Measurements from ENCODE around the gene NECTIN4.
A peak's percentile ranks its signal among the peaks of the same experiment; 100 is the strongest.
"Not testable (repeated sequence)": the region's sequence is repeated elsewhere in the genome, so short reads cannot be mapped to it uniquely, and the experiment has no call there.

The NECTIN4 gene

DNA sequence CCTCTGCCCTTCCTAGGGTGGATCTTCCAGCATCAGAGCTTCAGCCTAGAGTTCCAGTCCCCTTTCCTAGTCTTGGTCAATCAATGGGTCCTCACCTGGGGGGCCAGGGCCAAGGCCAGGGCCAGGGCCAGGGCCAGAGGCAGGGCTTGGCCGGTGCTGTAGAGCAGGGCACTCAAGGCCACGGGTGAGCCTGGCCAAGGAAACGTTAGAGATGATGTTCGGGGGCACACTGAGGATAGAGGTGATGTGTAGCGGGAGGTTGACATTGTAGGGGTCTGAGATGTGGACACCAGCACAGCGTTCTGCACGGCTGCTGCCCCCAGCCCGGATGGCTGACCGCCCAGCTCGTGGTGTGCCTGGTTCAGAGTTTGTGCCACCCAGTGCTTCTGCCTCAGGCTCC, 38.1 kb downstream of the NECTIN4 start:
- DNase-seq: no peak

DNA sequence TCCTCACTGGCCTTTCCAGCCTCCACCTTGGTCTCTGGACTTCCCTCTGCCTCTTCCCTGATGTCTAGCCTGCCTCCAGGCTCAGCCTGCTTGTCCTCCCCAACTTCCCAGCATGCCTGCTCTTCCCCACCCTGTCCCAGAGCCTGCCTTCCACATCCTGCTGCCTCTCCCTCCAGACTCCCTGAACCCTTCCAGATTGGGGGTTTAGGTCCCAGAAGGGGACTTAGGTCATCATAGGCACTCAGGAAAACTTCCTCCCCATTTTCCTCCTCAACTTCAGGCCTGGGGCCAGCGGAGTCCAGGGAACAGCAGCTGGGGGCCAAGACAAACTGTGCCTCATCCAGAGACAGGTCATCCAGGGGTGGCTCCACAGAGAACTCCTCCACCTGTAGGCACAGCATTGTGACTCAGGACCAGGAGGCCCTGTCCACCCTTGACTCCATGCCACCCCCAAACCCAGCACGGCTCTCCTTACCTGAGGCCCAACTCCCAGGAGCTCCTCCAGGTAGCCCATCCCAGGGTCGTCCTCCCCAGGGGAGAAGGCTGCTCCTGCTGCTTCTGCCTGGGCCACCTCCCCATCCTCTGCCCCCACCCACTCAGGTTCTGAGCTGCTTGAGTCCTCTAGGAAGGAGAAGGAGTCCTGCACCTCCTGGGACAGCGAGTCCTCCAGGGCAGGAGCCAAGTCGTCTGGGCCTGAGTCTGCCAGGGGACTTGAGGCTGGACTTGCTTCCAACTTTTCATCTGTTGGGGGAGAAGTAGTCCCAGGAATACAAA, 40.2 kb downstream of the NECTIN4 start:
- DNase-seq: no peak

DNA sequence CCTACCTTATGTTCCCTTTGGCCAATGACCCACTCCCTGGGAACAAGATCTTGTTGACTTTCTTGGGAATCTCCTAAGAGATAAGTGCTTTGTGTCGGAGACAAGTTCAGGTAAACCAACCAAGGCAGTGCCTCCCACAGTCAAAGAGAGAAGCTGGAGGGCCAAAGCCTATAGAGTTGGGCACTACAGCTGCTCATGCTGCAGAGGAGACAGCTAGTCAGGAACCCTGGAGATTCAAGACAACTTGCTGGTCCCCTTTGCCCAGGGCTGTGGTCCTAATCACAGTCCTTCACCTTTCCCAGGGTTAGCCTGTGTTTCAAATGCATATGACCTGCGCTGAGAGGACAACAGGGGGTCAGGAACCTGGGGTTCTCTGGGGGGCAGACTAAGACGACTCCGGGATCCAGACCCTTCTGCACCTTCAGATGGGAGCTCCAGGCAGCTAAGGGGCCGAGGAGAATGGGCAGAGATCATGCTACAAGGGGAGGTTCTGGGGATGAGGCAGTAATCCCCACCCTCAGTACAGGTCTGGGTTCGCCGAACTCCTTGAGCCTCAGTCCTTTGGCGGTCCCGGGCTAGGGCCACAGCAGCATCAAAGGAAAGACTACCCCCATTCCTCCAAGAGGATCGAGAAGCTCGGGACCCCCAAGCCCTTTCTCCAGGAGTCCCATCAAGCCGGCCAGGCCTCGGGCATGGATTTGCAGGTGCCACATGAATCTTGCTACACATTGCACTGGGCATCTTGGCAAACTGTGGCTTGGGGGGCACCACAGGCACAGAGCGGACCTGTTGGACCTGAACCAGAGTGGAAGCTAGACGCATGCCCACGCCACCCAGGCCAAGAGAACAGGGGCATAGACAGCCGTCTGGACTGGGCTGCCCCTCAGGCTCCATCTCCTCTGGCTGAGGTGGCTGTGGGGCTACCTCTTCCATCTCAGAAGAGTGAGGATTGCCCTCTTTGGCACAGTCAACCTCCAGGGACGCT, 41.6 kb downstream of the NECTIN4 start:
- DNase-seq: no peak

DNA sequence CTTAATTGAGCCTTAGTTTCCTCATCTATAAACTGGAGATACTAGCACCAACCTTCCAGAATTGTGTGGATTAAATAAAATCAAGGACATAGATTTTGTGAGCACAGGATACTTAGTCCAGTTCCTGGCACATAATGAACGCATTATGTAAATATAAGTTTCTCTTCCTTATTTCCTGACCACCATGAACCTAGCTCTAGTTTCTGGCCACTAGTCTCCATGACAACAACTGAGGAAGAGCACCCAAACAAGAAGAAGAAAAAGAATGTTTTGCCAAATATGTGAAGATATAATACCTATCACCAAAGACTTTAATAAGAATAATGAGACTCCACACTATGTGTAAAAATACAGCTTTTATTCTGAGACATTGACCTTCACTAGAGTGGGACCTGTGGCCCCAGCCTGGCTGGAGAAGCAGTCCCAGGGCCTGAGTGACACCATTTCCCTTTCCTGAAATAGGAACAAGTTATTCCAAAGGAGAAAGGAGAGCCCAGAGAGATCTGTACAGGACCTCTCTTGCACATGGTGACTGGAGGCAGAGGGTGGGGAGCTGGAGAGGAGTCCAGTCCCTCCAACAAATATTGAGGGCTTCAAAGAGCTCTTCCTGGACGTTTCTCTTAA, 42.6 kb downstream of the NECTIN4 start:
- no peak for DNase-seq

DNA sequence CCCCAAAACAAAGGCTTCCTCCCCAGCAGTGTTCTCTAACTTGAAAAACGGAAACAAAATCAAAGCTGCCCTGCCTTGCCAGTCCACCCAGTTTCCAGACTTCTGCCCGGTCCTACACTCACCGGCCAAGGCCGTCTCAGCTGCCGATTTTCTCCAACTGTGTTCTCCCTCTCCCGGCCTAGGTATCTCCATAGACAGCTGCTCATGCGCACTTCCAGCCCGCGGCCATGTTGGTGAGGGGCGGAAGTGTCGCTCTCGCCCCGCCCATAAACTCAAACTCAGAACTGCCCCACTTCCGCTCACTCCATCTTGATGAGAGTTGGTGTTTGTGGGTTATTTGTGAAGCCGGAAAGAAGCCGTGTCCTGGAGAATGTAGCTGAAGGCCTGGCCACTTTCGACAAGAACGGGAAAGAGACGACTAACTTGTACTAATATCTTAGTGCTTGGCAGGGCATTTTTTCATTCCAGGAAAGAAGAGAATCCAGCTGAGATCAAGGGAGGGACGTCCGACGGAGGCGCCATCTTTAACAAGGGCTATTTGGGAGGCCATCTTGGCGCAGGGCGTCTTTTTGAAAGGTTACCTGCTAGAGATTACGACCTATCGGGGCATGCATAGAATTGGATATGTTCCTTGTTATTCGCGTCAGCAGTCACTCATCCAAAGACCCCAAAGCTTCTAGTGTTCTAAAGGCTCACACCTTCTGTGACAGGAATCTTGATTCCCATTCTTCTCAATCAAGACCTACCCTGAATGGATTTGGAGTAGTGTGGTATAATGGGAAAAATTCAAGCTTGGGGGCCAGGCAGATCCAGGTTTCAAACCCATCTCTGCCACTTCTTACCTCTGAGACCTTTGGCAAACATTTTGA, 43.4 kb downstream of the NECTIN4 start, which contains the start of gene USF1:
Gene USF1 (minus strand): TSS at position 242 of the 869 bp plus-strand sequence. CDS start 2,702 bp downstream, outside the sequence.
- DNase-seq: peak; percentile 89 to 96

DNA sequence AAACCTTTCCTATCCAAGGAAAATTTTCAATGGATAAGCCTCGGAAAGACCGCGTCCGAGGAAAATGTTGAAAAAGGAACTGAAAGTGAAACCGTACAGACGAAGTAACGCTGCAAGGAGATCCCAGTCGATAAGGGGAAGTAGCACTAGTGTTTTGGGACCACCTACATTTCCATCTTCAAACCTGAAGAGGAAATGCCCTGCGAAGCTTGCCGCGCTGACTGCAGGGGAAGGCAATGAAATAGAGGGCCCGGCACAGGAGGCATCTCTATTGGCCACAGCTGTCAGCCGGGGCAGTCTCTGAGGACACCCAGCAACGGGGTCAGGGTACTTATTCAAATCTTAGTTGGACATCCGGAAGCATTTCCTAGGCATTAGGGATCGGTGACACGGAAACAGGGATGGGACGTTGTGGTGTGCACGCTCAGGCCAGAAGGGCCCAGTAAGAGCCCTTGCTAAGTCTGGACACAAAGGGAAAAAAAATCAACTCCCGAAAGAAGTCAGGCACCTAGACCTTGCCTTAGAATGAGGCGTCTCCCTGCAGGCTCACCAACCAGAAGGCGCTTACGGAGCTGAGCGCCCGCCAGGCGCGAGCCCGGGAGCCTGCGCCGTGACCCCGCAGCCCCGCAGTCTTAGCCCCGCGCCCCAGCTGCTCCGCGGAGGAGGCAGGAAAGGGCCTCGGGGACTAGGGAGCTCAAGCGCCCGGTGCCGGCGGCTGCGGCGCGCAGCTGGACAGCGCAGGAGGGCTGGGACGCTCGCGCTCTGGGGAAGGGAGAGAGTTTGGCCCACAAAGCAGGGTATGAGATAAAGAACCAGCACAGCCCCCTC, 44.2 kb downstream of the NECTIN4 start:
- peak; percentile 50 to 64 for DNase-seq

DNA sequence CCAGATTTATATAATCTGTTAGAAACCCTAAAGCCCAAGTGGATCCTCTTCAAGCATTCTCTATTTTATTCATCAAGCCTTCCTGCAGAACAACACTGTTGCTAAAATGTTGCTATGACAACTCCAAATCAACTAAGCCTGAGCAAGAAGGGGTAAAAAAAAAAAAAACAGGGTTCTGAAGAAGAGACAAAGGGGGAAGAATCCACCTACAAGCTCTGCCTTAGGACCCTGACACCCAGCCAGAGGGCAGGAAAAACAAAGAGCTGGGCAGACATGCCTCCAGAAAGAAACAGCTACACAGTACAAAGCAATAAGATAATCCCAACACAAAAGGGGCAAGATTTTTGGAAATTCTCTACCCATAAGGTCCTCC, 44.8 kb downstream of the NECTIN4 start:
- DNase-seq: no peak

DNA sequence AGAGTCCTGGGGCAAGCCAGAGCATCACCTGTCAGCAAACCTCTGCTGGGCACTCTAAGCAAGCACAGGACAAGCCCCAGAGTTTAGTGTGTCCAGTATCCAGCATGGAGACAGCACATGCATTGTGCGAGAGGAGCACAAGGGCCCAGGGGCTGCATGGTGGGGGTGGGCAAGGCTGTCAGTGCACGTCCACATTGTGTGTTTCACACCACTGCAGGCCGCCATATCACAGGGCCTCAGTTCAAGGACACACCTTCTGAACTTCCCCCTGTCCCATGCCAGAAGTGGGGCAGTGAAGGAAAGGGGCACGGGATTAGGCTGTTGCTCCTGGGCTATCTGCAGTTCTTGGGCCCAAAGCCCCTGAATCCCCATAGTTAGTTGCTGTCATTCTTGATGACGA, 49.8 kb downstream of the NECTIN4 start:
- DNase-seq: no peak

DNA sequence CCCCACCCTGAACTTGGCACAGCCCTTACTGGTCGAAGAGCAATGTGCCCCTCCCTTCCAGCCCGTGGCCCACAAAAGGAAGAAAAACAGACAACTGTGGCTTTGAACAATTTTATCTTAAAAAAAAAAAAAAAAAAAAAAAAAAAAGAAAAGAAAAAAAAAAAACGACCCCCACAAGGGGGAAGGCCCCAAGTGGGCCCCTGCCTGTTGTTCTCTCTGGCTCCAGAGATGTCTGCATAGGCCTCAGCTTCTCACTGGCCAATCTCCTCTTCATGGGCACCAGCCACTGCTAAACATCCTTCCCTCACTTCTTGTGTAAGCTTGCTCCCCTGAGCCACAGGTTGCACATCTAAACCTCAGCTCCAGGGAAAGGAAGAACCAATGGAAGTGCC, 50.2 kb downstream of the NECTIN4 start:
- no peak for DNase-seq

DNA sequence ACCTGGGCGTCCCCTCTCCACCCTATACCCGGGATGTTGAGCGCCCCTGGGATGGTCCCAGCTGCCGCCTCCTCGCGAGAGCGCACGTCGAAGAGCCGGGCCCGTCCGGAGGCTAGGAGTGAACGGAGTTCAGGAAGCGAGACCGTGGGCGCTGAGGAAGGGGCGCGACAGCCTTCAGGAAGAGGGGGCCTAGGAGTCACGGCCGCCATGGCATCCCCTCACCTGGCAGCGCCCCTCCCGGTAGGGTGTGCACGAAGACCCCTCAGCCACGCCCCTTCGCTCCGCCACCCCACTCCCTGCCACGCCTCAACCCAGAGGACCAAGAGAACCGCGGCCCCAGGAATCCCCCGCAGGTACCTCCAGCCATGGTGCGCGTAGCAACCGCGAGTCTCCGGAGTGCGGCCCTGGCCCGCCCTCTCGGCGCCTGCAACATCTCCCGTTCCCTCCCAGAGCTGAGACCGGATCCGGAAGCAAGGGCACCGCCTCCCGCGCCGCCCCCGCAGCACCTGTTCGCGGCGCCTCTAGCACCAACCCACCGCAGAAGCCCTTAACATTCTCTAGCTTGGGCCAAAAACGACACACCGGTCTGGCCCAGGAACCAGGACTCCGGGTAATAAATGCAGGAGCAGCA, 50.7 kb downstream of the NECTIN4 start, which contains the start of gene TSTD1:
Gene TSTD1 (minus strand): TSS at position 442 of the 631 bp plus-strand sequence. CDS start 75 bp downstream, at position 367.
- DNase-seq: peak in 1 of 2 donors; percentile 16

DNA sequence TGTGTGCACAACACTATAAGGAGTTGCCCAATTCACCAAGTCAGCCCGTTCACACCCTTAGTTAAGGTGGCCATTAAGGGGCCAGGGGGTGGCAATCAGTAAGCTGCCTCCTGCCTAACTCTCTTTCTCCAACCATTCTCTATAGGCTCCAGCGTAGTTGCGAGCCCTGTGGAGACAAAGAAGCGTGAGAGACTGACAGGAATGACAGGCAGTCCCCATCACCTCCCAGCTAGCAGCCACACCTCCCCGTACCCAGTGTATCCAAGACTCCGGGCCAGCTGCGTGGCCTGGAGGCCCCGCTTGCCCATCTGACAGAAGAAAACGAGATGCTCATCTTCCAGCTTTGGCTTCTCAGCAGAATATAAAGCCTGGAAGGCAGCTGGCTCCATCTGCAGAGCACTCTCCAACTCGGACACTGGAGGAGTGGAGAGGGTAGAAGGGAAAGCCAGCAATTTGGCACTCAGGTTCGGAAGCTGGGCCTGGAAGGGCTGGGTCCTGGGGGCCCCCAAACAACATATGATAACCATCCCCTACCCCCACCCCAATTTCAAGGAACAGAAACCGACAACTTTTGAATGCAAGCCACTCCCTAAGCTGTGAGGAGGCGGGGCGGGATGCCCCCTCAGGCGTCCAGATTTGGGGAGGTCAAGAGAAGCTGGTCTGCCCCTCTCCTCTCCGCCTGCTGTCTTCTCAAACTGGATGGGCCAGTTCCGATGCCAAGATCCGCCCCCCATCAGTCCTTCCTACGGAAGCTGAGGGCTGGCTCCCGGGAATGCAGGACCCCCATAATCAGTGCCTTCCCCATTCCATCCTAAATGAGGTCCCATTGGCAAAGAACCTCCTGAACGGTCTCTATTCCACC, 51.5 kb downstream of the NECTIN4 start:
- DNase-seq: no peak

DNA sequence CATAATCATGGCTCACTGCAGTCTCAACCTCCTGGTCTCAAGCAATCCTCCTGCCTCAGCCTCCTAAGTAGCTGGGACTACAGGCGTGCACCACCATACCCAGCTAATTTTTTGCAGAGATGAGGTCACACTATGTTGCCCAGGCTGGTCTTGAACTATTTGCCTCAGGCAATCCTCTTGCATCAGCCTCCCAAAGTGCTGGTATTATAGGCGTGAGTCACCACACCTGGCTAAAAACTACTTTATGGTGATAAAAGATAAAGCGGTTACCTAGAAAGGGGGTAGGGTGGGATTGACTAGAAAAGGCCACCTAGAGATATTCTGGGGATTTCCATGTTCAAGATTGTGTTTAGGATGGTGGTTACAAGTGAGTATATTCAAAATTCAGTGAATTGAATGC, 55.6 kb downstream of the NECTIN4 start:
- no peak for DNase-seq

DNA sequence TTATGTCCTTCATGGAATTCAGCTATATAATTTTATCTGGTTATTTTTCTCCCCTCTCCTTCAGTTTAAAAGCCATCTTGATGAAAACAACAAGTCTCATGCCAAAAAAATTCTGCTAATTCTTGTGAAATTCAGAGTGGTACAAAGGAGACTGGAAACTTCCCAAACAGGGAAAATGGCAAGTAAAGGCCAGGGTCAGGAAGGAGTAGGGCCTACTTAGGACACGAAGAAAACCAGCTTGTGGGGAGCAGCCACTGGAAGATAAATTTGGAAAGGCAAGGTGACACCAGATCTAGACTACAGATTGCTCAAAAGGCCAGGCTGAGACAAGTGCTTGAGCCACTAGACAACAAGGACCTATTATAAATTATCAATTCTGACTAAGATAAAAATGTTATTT, 56.9 kb downstream of the NECTIN4 start:
- no peak for DNase-seq

DNA sequence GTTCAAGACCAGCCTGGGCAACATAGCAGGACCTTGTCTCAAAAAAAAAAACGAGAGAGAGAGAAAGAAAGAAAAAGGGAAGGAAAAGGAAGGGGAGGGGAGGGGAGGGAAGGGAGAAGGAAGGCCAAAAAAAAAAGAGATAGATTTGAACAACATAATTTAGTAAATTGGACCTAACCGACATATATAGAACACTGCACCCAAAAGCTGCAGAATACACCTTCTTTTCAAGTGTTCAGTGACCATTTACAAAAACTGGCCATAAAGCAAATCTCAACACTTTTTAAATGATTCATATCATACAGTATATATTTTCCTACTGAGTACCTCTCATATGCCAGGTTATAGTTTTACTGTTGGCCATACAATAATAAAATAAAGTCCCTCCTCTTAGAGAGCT, 57.5 kb downstream of the NECTIN4 start:
- no peak for DNase-seq

DNA sequence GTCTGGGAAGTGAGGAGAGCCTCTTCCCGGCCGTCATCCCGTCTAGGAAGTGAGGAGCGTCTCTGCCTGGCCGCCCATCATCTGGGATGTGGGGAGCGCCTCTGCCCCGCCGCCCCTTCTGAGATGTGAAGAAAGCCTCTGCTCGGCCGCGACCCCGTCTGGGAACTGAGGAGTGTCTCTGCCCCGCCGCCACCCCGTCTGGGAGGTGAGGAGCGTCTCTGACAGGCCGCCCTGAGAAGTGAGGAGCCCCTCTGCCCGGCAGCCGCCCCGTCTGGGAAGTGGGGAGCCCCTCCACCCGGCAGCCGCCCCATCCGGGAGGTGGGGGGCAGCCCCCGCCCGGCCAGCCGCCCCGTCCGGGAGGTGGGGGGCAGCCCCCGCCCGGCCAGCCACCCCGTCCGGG, 59.9 kb downstream of the NECTIN4 start:
- DNase-seq: not testable (repeated sequence)

DNA sequence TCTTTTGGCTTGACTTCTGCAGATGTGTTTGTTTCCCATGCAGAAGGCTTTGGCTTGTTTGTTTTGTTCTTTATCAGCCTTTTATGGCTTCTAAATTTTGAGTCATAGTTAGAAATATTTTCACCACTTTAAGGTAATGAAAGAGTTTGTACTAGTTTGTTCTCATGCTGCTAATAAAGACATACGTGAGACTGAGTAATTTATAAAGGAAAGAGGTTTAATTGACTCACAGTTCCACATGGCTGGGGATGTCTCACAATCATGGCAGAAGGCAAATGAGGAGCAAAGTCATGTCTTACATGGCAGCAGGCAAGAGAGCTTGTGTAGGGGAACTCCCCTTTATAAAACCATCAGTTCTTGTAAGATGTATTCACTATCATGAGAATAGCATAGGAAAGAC, 62.4 kb downstream of the NECTIN4 start:
- DNase-seq: not testable (repeated sequence)

DNA sequence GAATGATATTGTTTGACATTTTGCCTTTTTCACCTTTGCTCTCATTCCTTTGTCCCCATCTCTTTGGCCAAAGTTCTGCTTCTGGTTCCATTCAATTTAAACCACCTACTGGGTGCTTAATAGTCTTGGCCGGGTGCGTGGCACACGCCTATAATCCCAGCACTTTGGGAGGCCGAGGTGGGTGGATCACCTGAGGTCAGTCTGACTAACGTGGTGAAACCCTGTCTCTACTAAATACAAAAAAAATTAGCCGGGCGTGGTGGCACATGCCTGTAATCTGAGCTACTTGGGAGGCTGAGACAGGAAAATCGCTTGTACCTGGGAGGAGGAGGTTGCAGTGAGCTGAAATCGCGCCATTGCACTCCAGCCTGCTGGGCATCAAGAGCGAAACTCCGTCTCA, 66.9 kb downstream of the NECTIN4 start:
- DNase-seq: not testable (repeated sequence)

DNA sequence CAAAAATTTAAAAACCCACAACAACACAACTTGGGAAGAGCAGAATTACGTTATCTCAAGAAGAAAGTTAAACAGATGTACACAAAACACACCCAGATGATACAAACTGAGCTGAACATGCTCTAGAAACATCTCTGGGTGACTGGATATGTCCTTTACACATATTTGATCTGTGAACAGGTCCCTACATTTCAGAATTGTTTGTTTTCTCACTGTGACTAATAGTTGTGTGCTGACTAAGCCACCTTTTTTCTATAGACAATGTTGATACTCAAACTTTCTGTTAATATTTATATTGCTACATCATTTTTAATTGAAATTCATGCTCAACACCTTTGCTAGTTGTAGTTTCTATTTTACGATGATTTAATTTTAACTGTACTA, 67.4 kb downstream of the NECTIN4 start:
- DNase-seq: no peak

DNA sequence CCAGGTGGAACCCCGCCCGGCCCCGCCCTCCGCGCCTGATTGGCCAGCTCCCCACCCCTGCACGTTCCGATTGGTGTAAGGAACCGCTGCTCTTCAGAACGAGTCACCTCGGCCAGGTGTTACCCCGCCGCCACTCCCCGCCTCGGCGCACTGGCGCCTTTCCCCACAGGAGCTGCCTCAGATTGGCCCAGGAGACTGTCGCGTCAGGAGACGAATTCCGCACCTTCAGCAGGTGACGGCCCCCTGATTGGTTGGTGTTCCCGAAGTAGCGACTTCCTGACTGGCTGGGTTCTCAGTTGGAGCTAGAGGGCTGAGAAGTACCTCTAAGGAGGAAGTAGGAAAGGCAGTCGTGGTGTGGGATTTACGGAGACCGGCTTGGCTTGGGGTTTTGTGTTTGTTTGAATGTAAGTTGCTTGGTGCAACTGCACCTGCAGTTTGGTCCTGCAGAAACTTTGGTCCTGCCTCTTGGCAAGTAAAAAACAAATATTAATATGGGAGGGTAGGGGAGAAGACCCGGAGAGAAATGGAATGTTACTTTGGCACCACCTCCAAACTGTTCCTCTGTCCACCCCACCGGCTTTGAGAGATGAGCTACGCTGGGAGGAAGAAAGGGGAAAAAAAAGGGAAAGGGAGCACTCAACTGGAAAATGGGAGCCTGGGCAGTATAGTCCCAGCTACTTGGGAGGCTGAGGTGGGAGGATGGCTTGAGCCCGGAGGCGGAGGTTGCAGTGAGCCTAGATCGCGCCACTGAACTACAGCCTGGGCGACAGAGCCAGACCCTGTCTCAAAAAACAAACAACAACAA, 68.0 kb downstream of the NECTIN4 start:
- peak in 1 of 2 donors; percentile 53 for DNase-seq
